Renal cortical epithelial cell (primary cell): ENCODE results near the gene NFAT5. TPM values are rescaled to one million over a fixed set of nuclear protein-coding genes. Genes with fewer than 3 reads are reported as not detected.
"Not testable (repeated sequence)": the region's sequence is repeated elsewhere in the genome, so short reads cannot be mapped to it uniquely, and the experiment has no call there.

Source experiments
- DNase-seq: peaks from one replicate; pipeline ENCODE4 v3.0.0-alpha.2; 2011; ENCODE audit warnings: low read depth
- total RNA-seq: library from RNA; depleted of rRNA; stranded (reverse); fragments of >200 nt; gene quantifications from 2 replicates; pipeline ENCODE4 v1.2.3, GENCODE V29; 2014

Gene NFAT5, protein sequence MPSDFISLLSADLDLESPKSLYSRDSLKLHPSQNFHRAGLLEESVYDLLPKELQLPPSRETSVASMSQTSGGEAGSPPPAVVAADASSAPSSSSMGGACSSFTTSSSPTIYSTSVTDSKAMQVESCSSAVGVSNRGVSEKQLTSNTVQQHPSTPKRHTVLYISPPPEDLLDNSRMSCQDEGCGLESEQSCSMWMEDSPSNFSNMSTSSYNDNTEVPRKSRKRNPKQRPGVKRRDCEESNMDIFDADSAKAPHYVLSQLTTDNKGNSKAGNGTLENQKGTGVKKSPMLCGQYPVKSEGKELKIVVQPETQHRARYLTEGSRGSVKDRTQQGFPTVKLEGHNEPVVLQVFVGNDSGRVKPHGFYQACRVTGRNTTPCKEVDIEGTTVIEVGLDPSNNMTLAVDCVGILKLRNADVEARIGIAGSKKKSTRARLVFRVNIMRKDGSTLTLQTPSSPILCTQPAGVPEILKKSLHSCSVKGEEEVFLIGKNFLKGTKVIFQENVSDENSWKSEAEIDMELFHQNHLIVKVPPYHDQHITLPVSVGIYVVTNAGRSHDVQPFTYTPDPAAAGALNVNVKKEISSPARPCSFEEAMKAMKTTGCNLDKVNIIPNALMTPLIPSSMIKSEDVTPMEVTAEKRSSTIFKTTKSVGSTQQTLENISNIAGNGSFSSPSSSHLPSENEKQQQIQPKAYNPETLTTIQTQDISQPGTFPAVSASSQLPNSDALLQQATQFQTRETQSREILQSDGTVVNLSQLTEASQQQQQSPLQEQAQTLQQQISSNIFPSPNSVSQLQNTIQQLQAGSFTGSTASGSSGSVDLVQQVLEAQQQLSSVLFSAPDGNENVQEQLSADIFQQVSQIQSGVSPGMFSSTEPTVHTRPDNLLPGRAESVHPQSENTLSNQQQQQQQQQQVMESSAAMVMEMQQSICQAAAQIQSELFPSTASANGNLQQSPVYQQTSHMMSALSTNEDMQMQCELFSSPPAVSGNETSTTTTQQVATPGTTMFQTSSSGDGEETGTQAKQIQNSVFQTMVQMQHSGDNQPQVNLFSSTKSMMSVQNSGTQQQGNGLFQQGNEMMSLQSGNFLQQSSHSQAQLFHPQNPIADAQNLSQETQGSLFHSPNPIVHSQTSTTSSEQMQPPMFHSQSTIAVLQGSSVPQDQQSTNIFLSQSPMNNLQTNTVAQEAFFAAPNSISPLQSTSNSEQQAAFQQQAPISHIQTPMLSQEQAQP (N-terminal part only)
- 7.5 and 57.6 TPM in 2 replicates for total RNA-seq

DNA sequence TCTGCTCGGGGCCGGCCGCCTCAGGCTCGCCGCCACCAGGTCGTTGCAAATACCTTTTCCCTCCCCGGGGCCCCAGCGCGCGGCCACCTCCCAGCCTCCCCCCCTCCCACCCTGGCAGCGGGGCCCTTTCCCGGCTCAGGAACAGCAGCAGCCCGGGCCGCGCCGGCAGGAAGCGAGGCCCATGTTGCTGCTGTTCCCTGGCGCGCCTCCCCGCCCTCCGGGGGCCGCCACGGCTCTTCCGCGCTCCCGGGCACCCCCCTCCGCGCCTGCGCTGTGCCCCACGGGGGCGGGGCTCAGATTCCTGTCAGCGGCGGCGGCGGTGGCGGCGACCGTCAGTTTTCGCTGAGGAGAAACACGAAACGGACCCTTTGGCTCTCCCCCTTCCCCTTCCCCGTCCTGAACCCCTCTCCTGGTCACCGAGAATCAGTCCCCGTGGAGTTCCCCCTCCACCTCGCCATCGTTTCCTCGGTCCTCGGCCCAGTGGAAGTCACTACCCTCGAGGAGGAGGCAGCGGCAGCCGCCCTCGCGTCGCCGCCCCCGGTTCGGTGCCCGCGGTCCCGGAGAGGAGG is at the start of gene NFAT5:
Gene NFAT5, plus strand, starts transcription at position 296 of the 569 bp plus-strand sequence. CDS start 336 bp downstream, outside the sequence.
- peak; percentile 53 for DNase-seq

DNA sequence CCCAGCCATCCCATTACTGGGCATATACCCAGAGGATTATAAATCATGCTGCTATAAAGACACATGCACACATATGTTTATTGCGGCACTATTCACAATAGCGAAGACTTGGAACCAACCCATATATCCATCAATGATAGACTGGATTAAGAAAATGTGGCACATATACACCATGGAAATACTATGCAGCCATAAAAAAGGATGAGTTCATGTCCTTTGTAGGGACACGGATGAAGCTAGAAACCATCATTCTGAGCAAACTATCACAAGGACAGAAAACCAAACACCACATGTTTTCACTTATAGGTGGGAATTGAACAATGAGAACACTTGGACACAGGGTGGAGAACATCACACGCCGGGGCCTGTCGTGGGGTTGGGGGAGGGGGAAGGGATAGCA is 47.9 kb upstream of the NFAT5 start:
- not testable (repeated sequence) for DNase-seq

GRCh38 chr16:69520413-69520799 is 45.4 kb upstream of the NFAT5 start:
- no peak for DNase-seq

GRCh38 chr16:69520800-69521602 is 44.8 kb upstream of the NFAT5 start:
- DNase-seq: no peak

DNA sequence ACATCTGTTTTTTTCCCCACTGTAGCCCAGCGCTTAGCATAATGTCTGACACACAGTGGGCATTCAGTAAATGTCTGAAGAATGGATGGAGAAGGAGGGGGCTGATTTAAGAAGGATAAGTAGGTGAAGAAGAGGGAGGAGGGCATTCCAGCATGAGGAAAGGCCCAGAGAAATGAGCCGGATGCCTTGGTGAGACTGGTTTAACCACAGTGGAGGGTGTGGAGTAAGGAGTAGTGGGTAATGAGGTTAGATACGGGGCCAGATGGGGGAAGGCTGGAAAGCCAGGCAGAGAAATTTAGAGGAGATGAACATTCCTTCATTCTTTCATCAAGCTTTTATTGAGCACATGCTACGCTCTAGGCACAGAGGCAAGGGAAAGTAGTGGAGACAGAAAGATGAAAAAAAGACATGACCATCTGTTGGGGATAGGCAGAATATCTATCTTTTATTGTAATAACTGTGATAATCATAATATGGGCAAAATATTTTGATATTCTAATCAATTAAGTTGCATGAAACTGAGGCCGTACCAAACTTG is 43.7 kb upstream of the NFAT5 start:
- DNase-seq: no peak

DNA sequence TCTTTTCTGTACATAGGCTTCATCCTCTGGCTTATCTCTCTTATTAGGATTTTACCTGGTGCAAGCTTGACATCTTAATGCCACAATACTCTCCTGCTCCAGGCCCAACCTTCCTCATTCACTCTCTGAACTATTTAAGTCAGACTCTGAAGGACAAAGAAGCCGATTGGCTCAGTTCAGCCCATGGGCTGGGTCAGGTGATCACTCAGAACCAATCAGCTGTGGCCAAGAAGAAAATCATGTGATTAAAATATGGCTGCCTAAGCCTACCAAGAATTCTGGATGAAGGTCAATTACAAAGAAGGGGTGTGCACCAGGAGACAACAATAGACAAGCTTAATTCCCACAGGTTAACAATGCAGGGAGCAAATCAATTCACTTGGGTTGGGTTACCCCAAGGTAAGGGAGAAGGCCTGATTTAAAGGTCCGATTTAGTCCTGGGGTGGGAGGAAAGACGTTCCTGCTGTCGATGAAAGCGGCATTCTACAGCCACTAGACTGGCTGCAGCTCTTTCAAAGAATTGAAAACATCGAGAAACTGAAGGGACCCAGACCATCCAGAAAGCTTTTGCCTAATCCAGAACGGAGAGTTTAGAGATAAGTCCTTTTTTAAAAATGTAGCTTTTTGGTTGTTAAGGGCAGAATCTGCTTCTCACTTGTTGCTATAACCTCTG is 42.9 kb upstream of the NFAT5 start:
- DNase-seq: no peak

DNA sequence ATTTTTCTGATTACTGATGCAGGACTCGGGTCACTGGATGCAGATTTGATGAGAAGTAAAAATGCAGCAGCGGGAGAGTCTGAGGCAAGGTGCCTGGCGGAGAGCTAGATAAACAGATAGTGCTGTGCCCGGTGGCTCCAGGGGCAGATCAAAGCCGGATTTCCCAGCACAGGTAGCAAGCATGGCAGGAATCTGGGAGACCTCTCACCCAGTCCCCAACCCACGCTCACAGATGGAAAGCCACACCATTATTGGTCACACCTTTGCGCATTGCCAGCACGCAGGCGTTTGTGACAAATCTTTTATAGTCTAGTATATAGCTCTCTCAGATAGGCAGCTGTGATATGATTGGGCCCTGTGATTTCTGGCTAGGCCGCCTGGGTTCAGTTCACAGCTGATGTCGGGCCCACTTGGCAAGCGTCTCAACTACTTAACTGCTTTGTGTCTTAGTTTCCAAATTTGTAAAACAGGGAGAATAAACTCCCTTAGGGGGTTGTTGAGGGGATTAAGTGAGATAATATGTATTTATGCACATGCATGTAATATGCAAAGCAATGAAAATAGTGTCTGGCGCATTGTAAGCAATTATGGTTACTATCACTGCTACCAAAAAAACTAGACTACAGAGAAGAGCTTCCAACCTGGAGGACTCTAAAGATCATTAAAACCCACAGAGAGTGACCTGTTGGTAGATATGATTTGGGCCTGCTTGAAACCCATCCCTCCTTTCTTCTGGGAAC is 42.0 kb upstream of the NFAT5 start:
- DNase-seq: no peak

DNA sequence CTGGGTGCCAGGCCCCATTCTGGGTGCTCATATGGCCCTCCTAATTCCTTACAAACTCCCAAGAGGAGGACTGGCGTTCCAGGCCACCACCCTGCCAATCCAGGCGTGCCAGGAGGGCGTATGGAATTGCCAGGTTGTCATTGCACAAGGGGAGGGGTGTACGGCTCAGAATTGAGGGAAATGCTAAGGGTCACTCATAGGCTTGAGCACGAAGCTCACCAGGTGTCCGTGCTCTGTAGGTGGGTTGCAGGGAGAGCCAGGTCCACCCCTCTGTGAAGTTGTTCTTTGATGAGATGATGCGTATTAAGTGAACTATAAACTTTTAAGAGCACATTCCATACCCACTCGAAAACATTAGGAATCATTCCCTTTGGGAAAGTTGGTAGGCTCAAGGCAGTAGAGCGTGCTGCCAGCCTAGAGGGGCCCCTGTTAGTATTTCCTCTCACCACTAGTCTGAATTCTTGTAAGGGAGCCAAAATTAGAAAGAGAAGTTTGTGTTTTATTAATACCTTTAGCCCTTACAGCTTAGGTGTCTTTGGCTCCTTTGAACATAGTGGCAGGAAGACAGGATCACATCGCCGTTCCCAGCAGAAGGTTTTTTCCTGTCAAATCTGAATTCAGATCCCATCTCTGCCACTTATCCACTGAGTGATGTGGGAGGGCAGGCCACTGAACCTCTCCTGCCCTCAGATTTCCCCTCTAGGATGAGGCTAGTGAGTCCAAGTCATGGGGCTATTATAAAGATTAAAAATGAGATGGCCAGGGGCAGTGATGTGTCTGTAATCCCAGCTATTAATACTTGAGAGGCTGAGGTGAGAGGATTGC is 38.7 kb upstream of the NFAT5 start:
- peak; percentile 88 for DNase-seq

- DNase-seq: no peak
Measured at GRCh38 chr16:69531988-69532387, 33.8 kb upstream of the NFAT5 start.

DNA sequence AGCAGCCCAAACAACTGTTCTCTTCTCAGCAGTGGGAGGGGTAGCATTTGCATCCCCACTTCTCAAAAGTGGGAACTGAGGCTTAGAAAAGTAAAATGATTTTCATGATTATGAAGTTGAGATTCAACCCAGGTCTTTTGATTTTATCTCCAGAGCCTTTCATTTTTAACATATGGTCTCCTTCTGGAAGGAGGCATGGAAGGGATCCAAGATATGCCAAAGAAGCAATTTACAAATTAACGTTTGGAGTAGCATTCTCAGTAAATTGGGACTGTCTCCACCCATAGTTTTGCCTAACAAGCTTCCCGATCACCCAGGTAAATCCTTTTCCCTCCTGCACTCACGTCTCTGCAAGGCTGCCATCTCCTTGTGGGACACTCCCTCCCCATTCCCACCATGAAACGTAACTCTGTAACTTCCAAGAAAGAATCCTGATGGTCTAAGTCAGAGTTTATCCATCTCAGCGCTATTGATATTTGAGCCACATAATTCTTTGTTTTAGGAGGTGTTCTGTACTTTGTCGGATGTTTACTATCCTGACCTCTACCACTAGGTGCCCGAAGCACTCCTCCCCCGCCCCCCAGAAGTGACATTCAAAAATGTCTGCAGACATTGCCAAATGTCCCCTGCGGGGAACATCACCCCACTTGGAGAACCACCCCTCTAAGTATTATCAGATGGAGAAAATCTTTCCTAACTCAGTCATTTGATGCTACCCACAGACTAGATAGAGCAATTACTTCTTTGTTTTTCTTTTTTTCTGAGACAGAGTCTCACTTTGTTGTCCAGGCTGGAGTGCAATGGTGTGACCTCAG is 32.9 kb upstream of the NFAT5 start:
- no peak for DNase-seq

DNA sequence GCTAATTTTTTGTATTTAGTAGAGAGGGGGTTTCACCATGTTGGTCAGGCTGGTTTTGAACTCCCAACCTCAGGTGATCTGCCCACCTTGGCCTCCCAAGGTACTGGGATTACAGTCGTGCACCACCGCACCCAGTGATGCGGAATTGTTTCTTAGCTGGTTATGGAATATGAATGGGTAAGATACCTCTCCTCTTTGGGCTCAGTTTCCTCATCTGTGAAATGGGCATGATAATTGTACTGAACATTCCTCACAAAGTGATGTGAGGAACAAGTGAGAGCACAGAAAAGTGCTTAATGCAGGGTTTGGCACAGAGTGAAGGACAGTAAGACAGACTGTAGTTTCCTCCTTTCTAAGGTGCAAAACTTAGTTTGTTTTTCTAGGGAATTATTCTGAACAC is 31.0 kb upstream of the NFAT5 start:
- no peak for DNase-seq

GRCh38 chr16:69535123-69536050 is 30.4 kb upstream of the NFAT5 start:
- peak; percentile 68 for DNase-seq

GRCh38 chr16:69537706-69538080 is 28.1 kb upstream of the NFAT5 start:
- DNase-seq: no peak

DNA sequence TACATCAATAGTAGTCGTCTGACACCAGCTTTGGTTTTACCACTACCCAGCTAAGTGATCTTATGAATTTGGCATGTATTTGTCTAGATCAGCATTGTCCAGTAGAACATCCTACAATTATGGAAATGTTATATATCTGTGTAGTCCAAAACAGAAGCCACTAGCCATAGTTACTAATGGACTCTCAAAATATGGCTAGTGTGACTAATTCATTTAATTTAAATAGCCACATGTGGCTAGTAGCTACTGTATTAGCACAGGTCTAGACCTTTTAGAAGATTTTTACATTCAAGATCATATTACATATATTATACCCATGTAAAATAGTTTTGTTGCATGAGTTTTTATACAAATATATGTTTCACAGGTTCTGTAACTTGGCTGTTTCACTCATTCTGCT is 27.0 kb upstream of the NFAT5 start:
- DNase-seq: no peak

- DNase-seq: no peak
Measured at GRCh38 chr16:69542974-69543373, 22.8 kb upstream of the NFAT5 start.

DNA sequence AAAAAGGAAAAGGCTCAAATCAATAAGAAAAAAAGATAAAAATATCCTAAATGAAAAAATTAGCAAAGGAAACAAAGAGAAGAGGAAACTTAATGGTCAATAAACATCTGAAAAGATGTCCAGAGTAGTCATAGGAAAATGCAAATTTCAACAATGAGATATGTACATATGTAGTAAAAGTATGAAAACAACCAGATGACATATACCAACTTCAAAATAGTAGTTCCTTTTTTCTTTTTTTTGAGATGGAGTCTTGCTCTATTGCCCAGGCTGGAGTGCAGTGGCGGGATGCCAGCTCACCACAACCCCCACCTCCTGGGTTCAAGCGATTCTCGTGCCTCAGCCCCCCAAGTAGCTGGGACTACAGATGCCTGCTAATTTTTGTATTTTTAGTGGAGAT is 21.7 kb upstream of the NFAT5 start:
- DNase-seq: no peak

DNA sequence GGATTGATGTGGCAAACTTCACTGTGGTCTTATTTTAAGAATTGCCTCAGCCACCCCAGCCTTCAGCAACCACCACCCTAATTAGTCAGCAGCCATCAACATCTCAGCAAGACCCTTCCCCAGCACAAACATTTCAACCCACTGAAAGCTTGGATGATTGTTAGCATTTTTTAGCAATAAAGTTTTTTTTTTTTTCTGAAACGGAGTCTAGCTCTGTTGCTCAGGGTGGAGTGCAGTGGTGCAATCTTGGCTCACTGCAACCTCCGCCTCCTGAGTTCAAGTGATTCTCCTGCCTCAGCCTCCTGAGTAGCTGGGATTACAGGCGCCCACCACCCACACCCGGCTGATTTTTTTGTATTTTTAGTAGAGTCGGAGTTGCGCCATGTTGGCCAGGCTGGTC is 19.1 kb upstream of the NFAT5 start:
- DNase-seq: not testable (repeated sequence)
